GM21528 (cell line): ENCODE results near the gene RNF2.

Experiments
- ATAC-seq: cut with Tn5 transposase; IDR thresholded peaks from one replicate; pipeline ENCODE4 v1.9.1; 2021; ENCODE audit warnings: mild to moderate bottlenecking, moderate library complexity; ENCODE audit not compliant: unreplicated experiment, low FRiP score

Gene RNF2

GRCh38 chr1:185087101-185087500, 41.7 kb downstream of the RNF2 start:
- no peak for ATAC-seq

GRCh38 chr1:185087746-185088145, 42.4 kb downstream of the RNF2 start:
- ATAC-seq, result no peak

GRCh38 chr1:185091480-185091879, 46.1 kb downstream of the RNF2 start:
- no peak for ATAC-seq

- no peak for ATAC-seq
Observed at GRCh38 chr1:185094761-185095160, 49.4 kb downstream of the RNF2 start.

GRCh38 chr1:185096531-185096930, 51.2 kb downstream of the RNF2 start:
- no peak for ATAC-seq

GRCh38 chr1:185104083-185104482, 58.7 kb downstream of the RNF2 start:
- ATAC-seq, result no peak

GRCh38 chr1:185105121-185105520, 59.8 kb downstream of the RNF2 start:
- no peak for ATAC-seq

GRCh38 chr1:185108321-185108720, 63.0 kb downstream of the RNF2 start:
- no peak for ATAC-seq

- ATAC-seq, result no peak
Observed at GRCh38 chr1:185110145-185110544, 64.8 kb downstream of the RNF2 start.

- ATAC-seq, result no peak
Observed at GRCh38 chr1:185111873-185112272, 66.5 kb downstream of the RNF2 start.

- no peak for ATAC-seq
Observed at GRCh38 chr1:185112356-185112755, 67.0 kb downstream of the RNF2 start.

- no peak for ATAC-seq
Observed at GRCh38 chr1:185129708-185130107, 84.3 kb downstream of the RNF2 start.

GRCh38 chr1:185132534-185132933, 87.2 kb downstream of the RNF2 start:
- ATAC-seq, result no peak

- no peak for ATAC-seq
Observed at GRCh38 chr1:185137896-185138545, 92.7 kb downstream of the RNF2 start.

- no peak for ATAC-seq
Observed at GRCh38 chr1:185139246-185139645, 93.9 kb downstream of the RNF2 start.

- no peak for ATAC-seq
Observed at GRCh38 chr1:185144233-185144632, 98.9 kb downstream of the RNF2 start.

- ATAC-seq, result no peak
Observed at GRCh38 chr1:185151215-185151614, 105.9 kb downstream of the RNF2 start.
